Right lung (tissue), 5 donors: ENCODE data around the gene NKX2-2. TPM values are rescaled to one million over a fixed set of nuclear protein-coding genes. Genes with fewer than 3 reads are reported as not detected.
"Not testable (repeated sequence)": the region's sequence is repeated elsewhere in the genome, so short reads cannot be mapped to it uniquely, and the experiment has no call there.

Experiments
- DNase-seq, 2 donors: peaks; one replicate each; pipeline ENCODE4 v3.0.0-alpha.2; 2013
- polyA plus RNA-seq, 5 donors: library from polyadenylated mRNA; unstranded; fragments of 120-200 nt; gene quantifications; one replicate each; pipeline versions ENCODE4 v1.2.1 to v1.2.3, GENCODE V29; 2013; ENCODE audit warnings: inconsistent platforms in 1 of 5, low replicate concordance in 1 of 5; ENCODE audit not compliant: insufficient read length in 5 of 5, insufficient read depth in 1 of 5

Gene NKX2-2
- polyA plus RNA-seq, 5 donors = 0.12 to 0.22 (median 0.17) TPM

DNA sequence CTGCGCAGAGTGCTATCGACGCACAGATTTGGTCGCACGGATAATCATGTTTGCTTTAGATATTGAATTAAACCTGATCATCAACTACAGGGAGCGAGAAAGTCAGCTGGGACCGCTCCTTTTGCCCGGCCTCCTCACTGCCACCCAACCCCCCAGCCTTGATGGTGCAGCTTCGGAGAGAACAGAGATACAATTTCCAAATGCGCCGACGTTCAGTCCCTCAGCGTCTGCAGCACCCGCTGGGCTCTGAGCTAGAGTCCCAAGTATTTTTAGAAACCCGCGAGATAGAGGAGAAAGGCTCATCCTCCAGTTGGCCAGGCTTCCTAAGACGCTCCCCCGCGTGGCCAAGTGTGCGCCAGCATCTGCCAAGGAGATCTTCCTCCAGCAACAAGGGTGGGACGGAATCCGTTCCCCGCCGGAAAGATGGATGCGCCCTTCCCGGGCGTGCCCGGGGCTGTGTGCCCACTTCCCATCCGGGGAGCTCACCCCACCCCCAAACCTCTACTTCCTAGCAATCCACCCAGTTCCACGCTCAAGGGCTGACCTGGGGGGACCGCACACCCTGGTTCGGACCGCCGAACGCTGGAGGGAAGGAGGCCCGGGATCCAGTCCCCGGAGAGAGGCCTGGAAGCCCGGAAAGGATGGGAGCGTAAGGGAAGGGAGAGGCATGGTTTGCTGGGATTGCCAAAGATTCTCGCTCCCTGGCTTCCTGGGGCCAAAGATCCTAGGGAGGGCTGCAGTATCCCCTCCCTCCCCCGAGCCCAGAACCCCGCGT, 4.1 kb downstream of the NKX2-2 start:
- DNase-seq = no peak

DNA sequence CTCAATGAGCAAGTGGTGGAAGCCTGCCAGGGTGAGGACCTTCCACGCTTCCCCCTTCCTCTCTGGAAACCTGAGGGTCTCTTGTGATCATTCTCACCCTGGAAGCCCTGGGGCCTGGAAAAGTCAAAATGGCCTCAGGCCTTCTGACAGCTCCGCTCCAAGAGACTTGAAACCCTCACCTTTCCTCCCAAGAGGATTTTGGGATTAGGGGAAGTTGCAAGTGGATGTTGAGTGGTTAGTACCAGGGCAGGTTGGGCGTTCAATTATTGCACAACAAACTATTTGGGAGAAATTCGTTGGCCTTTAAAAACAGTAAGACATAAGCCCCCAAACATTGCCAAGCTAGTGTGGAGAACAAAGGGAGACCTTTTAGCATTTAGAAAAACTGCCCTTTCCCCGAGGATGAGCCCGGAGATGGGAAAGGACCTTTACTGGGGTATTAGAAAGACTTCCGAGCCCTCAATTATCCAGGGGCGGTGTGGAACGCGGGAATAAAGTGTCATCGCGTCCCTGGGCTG, 4.7 kb downstream of the NKX2-2 start:
- no peak for DNase-seq

DNA sequence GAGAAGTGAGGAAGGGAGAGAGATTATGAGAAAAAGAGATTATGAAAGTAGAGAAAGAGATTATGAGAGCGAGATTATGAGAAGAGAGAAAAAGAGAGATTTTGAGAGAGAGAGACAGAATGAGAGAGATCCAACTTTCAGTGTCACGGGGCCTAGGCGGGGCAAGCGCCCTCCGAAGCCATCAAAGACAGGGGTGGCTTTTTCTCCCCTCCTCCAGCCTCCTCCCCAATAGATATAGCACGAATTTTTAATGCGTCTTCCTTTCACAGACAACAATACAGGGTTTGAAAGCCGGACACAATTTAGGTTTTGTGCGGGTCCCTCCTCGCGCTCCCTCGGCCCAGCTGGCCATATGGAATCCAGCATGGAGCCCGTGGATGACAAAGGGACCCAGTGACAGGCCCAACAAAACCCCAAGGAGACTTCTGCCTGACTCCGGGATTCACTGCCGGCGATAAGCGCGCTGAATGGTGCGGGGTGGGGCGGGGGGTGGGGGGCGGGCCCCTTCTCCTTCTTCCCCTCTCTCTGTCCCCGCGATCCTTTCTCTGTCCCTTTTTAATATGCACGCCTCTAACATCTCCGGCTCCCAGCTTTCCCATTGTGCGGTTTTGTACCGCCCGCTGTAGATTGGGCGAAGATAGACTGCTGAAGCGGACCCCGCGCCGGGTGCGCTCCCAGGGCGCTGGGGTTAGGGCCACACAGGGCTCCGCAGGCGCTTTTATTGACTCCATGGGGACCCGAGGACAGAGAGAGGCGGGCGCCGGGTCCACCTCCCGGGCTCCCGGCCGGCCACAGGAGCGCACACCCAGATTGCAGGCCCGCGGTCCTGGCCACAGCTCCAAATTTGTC, 5.4 kb downstream of the NKX2-2 start:
- DNase-seq = no peak

DNA sequence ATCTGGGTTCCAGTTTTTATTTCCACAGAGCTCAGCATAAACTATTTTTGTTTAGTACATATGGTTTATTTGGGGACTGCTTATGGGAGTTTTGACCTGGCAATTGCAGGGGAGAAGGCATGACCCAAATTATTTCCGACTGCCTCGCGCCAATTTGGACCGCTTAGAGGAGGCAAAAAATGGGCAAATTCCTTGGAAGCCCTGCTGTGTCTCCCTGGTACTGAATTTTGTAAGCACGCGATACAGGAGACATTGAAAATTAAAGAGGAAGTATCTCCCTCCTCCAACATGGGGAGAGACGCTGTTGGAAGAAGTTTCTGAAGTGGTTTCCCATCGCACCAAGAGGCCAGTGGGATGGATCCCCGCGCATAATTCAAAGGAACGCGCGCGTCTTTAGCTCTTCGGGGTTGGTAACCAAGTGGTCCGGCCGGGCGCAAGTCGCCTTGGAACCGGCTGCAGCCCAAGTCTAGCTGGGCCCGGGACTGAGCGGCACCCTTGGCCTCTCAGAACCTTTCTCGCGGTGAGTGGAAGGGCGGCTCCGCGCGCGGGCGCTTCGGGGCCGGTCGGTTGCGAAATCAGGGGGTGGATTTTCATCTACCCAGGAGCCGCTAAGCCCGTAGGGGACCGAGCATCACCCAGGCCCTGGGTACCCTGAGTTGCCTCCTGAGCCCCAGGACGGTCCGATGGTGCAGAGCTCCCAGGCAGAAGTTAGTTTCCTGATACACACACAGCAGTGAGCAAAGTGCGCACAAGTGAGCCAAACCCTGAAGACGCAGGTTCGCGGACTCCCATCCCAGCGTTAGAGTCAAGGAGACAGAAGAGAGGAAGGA, 6.2 kb downstream of the NKX2-2 start:
- DNase-seq = no peak

DNA sequence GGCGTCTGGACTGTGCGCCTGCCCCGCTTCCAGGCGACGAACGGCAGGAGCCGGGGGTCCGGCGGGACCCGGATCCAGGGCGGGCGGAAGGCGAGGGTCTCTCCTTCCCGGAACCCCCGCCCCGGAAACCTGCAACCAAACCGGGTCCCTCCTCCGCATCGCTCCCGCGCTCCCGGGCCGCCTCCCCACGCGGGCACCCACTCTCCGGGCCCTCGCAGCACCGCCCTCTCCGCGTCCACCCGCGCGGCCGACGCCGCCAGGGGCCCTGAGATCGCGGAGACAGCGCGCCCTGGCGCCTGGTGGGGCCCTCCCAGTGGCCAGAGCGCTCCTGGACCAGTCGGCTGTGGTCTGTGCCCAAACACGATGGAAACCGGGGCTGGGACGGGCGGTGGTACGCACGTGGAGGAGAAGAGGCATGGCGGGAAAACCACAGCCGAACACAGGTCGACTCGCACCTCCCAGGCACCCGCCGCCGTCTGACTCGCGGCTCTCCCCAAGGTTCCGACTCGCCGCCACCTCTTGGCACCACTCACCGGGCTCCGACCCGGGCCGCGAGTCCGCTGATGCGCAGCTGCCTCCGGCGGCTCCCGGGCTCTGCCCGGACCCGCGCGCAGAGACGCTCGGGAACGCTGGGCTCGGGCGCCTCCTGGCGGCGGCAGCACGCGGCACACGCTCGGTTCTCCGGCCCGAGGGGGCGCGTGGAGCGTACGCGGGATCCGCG, 7.9 kb downstream of the NKX2-2 start:
- no peak for DNase-seq

DNA sequence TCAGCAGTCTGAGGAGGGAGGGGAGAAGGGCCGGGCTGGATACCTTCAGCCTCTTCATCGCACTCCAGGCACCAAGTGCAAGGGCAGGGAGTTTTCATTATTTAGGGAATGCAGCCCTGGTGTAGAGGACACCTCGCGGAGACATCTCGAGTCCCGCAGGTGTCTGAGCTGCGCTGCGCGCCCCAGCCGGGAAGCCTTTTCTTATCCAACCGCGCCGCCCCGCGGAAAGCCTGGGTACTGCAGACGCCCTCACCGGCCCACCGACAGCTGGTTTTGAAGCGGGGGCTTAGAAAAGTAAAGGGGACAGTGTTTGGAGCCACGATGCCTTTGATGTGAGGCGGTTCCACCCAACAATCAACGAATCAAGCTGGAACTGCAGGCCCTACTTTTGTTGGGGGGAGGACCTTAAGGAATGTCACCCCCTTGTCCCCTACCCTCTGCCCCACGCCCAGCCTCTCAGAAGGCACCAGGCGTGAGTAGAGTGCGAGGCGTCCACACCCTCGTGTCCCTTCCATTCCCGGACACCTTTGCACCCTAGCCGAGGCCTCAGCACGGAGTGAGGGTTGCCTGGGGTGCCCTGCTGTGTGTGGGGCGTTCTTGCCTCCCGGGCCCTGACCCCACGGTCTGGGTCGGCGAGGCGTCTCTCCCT, 8.6 kb downstream of the NKX2-2 start:
- DNase-seq = no peak

DNA sequence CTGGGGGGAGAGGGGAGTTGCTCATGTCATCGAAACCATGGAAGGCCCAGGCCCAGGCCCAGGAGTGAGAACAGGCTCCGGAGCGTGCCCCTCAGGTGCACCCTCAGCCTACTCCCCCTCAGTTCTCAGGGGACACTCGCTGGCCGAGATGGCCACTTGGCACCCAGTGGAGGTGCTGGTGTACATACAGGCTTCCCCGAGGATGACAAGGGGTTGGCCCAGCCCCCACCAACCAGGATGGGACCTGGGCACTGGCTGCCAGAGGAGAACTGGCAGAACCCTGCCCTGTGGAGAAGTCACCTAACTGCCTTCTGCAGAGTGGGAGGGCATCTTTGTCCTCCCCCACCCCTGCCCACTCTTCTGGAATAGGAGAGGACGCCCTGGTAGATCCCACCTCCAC, 9.5 kb downstream of the NKX2-2 start:
- no peak for DNase-seq

DNA sequence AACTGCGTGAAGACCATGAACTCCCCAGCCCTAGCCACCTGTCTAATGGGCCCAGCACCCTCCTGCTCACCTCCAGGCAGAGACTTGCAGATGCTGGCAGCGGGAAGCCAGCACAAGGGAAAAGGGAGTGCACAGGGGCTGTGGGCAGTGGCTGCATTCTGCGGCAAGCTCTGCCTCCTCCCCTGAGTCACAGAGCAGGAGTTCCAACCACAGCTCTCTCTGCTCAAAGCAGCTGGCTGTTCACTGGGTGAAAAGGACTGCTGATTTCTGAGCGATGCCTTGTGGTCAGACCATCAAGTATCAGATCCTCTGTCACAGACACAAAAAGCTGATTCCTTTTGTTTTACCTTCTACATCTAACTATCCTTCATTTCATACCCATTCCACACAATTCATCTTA, 10.5 kb downstream of the NKX2-2 start:
- no peak for DNase-seq

DNA sequence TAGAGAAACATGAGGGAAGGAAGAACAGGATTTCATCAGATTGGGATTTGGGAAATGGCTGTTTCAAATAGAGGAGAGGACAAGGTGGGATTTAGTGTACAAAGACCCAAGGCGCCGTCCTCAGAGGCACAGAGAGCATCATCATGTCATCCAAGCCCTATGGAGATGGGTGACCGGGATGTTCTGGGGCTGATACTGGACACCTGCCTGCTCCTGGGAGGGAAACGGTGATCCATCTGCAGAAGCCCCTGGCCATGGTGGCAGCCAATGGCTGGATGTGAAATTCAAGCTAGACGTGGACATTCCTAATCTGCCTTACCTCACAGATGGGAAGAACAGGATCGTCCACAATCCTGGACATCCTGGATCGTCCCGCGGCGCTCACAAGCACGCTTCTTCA, 12.7 kb downstream of the NKX2-2 start:
- no peak for DNase-seq

DNA sequence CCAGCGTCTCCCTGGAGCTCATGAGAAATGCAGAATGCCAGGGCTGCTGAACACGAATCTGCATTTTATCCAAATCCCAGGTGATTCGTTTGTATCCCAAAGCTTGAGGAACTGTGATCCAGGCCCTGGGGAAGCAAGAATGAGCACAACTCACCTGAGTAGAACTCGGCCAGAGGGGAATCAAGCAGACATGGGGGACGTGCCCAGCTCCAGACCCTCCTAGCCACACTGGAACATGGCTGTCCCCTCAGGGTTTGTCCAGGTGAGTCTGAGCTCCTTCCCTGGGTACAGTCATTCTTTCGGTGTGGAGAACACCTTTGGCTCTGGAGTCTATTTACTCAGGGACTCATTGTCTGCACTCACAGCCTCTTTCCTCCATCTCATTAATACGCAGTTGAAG, 13.3 kb downstream of the NKX2-2 start:
- DNase-seq = no peak

DNA sequence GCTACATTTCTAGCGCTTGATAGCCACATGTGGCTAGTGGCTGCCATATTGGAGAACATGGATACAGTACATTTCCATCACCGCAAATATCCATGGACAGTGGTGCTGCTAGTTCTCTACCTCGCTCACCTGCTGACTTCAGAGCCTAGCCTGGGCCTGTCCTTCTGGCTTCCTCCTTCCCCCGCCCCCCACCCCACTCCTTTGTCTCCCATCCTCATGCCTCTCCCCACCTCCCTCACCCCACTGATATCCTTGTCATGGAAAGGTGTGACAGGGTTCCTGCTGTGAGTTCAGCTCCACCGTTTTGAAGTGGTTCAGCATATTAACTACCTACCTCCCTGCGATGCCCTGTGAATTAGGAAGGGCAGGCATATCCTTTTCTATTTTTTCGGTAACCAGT, 14.2 kb downstream of the NKX2-2 start:
- no peak for DNase-seq

DNA sequence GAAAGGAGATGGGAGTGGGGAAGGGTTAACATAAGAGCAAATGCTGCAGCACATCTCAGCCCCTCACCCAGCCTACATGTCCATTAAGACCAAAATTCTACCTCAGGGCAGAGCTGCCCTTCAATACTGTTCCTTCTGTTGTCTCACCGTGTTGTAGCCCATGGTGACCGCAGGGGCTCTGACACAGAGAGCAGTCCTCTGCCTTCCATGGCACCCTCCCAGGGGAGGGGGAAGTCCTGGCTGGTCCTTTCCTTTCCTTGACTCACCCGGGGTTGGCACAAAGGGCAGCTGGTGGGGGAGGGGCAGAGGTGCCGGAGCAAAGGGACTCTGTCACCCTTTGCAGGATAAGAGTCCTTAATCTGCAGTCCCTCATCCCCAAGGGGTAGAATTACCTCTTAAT, 15.2 kb downstream of the NKX2-2 start:
- DNase-seq = no peak

DNA sequence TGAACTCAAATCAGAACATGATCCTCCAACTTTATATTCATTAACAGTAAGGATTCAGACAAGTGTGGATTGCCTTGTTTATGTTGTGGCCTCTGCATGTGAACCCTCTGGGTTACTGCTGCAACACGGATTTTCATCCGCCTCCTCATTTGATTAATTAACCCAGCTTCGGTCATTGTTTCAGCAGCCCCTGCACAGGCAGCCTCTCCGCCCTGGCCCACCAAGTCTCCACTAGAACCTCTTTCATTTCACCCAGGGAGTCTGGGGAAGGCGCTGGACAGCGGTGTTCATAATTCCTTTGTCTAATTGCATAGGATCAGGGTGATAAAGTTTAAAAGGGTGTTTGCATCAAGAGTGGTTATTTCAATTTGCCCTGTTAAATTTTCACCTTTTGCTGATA, 15.7 kb downstream of the NKX2-2 start:
- DNase-seq = no peak

DNA sequence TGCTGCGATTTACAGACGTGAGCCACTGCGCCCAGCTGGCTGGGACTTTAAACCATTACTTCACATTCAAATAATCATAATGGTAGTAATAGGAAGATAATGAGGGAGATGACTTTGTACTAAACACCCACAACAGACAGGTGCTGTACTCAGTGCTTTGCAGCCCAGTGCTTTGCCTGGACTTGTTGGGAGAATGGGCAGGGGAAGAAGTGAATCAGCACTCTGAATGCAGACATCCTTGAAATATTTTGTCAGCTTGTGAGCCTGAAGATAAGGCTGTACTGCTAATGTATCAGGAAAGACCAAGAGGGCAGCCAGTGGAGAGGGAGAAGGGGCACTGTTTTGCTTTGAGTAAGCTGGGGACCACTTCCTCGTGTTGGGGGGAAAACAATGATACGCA, 17.4 kb downstream of the NKX2-2 start:
- DNase-seq = no peak

DNA sequence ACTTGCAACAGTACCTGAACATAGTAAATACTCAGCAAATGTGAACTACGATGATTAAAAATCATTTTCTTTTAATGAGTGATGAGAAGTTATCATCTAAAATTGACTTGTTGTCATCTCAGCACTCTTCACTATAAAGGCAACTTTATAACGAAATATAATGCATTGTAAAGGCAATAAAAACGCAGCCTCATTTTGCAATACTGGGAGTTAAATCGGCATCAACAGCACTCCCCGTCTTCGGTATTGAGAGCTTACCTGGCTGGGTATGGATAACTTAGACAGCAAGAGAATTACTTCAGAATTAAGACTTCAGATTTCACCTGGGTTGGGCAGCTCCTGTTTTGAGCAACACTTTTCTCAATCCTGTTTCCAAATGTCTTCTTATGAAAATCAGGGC, 20.8 kb downstream of the NKX2-2 start:
- DNase-seq = no peak

DNA sequence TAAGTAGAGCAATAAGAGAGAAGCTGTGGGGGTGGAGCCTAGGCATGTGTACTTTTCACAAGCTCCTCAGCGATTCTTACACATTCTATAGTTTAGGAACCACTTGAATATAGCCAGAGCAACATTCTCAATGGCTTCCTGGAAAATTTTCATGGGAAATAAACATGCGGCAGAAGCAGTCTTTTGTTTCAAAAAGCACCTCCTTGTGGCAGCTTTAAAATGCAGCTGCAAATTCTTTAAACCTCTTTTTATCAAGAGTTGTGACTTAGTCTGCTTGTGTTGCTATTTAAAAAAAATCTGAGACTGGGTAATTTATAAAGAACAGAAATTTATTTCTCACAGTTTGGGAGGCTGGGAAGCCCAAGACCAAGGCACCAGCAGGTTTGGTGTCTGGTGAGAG, 23.8 kb downstream of the NKX2-2 start:
- DNase-seq = no peak

DNA sequence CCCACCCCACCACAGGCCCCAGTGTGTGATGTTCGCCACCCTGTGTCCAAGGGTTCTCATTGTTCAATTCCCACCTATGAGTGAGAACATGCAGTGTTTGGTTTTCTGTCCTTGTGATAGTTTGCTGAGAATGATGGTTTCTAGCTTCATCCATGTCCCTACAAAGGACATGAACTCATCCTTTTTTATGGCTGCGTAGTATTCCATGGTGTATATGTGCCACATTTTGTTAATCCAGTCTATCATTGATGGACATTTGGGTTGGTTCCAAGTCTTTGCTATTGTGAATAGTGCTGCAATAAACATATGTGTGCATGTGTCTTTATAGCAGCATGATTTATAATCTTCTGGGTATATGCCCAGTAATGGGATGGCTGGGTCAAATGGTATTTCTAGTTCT, 33.7 kb downstream of the NKX2-2 start:
- not testable (repeated sequence) for DNase-seq

DNA sequence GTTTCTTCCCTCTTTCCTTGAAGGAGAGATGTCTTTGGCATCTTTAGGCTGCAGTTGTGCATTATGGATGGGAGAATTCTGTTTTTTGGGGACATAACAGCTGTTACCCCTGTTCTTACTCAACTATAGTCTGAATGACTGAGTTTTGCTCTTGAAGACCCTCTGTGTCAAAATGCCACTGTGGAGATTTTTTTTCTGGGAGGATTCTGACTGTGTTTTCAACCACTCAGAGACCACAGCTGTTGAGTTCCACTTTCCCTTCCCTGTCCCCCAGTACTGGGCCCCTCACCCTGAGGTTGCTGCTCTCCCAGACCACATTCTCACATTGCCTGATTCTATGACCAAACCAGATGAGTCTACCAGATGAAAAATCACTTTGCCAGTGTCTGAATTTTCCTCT, 48.1 kb downstream of the NKX2-2 start:
- no peak for DNase-seq

DNA sequence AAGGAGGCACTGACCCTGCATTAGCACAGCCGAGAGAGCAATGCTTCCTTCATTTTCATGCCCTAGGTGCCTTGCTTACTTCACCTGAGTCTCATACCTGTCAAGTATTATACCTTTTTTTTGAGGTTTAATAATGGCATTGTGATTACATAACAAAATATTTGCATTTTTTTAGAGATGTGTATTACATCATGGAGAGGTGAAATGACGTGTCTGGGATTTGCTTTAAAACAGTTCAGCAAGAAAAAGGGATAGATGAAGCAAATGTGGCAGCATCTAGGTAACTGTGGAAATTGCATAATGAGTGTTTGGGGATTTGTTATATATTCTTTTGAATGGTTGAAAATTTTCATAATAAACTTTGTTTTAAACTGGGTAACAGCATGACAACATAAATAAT, 48.9 kb downstream of the NKX2-2 start:
- DNase-seq = no peak
